ENCODE measurements around the gene APOL5.
"Not testable (repeated sequence)": the region's sequence is repeated elsewhere in the genome, so short reads cannot be mapped to it uniquely, and the experiment has no call there.

APOL5 gene

GRCh38 chr22:35717572-35717971, at the start of gene APOL5:
APOL5 (plus strand) TSS chr22:35717872; CDS start chr22:35717872, 0 bp downstream.
- no peak for DNase-seq

GRCh38 chr22:35674335-35674734, 43.3 kb upstream of the APOL5 start:
- no peak for DNase-seq

GRCh38 chr22:35676065-35676464, 41.6 kb upstream of the APOL5 start:
- not testable (repeated sequence) for DNase-seq

GRCh38 chr22:35677460-35678187, 40.0 kb upstream of the APOL5 start:
- DNase-seq = no peak

- DNase-seq = no peak
These were observed 38.8 kb upstream of the APOL5 start for GRCh38 chr22:35678836-35679235.

- DNase-seq = not testable (repeated sequence)
These were observed 38.2 kb upstream of the APOL5 start for GRCh38 chr22:35679492-35679891.

- no peak for DNase-seq
These were observed 36.1 kb upstream of the APOL5 start for GRCh38 chr22:35681454-35682052.

GRCh38 chr22:35683560-35683959, 34.1 kb upstream of the APOL5 start:
- no peak for DNase-seq

- DNase-seq = no peak
These were observed 33.4 kb upstream of the APOL5 start for GRCh38 chr22:35684270-35684700.

GRCh38 chr22:35684732-35685131, 32.9 kb upstream of the APOL5 start:
- no peak for DNase-seq

DNA sequence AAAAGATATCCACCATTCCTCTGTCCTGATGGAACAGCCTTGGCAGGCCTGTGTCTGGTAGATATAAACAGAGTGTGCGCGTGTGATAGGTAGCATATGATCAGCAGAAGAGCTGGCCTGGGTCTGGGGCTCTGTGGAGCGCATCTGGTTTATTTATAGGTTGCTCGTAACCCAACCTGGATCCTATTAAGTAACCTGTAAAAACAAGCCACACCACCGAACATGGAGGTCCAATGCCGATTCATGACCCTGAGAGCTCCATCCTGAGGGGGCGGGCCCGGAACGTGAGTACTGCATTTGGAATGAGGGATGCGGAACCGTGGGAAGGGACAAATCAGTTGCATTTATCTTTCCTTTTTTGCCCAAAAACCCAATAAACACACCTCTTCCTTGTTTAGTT, 31.9 kb upstream of the APOL5 start:
- DNase-seq = no peak

DNA sequence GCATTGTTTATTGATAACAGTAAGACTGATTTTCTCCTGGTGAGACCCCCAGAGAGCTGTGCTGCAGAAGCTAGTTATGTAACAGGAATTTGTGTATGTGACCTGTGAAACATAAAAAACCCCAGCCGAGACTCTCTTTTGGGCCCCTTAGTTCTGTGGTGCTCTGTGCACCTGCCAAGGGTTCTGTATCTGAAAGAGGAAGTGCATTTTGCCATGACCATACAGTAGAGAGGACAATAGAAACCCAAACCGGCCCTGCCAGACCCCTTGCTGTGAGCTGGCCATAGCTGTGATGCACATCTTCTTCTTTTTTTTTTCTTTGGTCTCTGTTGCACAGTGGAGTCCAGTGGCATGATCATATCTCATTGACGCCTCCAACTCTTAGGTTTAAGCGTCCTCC, 31.4 kb upstream of the APOL5 start:
- DNase-seq = no peak

DNA sequence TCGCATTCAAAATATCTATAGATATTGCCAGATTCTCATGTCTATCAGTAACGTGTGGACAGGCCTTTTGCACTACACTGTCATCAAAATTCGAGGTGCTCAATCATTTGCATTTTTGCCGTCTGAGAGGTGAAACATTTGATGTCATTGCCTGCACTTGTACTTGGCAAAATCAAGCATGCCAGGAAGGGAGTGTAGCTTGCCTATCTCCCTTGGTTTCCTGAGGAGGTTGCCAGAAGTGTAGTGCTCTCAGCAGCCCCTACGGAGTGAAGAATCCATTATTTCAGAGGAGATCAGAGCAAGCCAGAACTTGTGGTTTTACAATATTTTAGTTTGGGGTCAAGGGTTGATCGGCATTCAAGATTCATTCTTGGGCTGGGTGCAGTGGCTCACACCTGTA, 30.2 kb upstream of the APOL5 start:
- DNase-seq = no peak

DNA sequence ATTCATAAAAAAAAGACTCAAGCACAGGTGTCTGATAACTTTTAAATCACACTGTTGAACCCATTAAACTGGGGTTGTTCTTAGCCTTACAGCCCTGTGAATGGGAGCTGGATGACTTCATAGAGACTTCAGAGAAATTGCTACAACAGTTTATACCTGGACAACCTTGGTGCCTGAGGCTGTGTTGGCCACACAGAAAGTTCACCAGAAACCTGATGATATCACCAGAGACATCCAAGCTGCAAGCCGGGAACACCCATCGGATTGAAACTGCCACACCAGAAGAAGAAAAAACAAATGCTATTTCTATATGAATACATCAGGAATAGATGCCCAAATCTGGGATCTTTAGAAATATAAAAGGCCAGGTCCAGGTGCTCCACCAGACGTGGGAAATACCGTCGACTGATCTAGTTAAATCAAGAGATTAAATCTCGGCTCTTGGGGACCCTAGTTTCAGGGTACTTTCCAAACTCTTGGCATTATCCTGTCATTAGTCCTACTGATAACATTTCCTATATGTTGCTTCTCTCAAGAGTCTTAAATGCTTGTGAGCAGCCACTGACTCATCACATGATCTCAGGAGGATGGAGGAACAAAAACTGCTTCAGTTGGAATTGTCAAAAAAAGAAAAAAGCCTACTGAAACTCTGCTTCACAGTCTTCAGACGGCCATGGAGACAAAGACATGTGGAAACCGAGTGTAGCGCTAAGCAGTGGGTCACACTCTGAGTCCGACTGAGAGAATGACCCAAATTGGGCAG, 28.6 kb upstream of the APOL5 start:
- no peak for DNase-seq

- DNase-seq = no peak
These were observed 27.7 kb upstream of the APOL5 start for GRCh38 chr22:35690001-35690400.

DNA sequence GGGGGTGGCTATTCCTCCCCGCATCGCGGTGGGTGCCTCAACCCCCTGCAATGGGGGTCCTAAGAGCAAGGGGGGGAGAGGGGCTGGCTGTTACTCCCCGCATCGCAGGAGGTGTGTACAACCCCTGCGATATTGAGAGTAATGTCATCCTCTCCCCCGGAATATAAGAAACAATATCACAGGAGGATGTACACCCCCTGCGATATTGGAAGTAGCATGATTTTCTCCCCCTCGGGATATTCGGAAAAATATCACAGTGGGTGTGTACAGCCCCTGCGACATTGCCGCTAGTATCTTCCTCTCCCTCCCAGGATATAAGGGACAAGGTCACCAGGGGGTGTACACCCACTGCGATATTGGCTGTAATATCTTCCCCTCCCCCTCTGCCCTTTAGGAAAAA, 22.5 kb upstream of the APOL5 start:
- DNase-seq = no peak

DNA sequence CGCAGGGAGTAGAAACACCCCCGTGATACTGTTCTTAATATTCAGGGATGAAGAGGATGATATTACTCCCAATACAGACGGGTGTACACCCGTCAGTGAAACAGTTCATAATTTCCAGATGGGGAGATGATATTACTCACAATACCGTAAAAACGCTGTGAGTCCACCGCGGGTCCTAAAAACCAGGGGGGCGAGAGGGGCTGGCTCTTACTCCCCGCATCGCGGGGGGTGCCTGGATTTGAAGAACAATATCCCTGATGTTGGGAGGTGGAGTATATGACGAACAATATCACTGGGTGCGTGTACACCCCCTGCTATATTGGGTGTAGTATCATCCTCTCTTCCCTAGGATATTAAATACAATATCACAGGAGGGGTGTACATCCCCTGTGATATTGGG, 20.5 kb upstream of the APOL5 start:
- no peak for DNase-seq

- DNase-seq = not testable (repeated sequence)
These were observed 17.8 kb upstream of the APOL5 start for GRCh38 chr22:35699852-35700251.

- DNase-seq = no peak
These were observed 13.6 kb upstream of the APOL5 start for GRCh38 chr22:35703861-35704584.

DNA sequence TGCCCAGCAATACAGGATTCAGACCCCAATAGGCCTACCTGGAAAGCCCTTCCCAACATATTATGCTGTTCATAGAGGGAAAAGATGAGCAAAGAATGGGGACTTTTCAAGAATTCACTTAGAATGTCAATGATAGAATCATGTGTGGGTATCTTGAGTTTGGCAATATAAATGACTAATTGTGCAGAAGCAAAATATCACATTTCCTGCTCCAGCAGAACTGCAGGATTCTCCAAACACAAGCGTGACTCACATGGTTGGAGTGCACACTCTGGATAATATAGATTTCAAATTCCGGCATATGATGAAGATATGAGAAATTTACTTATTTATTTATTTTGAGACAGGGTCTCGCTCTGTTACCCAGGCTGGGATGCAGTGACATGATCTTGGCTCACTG, 12.5 kb upstream of the APOL5 start:
- DNase-seq = no peak

DNA sequence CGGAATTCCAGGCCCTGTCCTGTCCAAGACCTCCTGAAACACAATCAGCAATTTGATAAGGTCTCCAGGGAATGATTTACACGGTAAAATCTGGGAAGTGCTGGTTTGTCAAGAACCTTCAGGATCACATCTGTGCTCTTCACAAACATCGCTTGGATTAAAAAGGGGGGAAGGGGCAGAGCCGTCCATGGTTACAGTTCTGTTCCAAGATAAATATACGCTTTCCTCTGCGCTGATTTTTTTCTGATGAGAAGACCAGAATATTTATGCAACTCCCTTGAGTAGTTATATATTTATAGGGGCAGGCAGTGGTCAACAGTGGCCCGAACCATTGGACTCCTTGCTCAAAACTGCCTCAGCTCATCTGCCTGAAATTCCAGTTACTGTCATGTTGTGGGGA, 9.2 kb upstream of the APOL5 start:
- no peak for DNase-seq

DNA sequence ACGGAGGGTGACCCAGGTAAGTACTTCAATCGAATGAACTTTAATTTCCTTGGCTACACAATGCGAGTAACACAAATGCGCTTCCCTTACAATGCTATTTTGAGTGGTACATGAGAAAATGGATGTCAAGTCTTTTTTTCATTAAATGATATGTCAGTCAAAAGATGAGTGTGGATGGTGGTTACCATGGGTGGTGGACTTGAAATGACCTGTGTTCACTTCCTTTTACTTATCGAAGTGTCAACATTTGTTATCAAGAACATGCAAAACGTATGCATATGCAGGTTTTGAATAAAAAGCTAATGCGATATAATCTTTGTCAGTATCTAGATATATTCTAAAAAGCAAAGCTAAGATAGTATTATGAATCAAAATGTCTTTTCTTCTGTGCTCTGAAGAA, 8.8 kb upstream of the APOL5 start:
- no peak for DNase-seq

DNA sequence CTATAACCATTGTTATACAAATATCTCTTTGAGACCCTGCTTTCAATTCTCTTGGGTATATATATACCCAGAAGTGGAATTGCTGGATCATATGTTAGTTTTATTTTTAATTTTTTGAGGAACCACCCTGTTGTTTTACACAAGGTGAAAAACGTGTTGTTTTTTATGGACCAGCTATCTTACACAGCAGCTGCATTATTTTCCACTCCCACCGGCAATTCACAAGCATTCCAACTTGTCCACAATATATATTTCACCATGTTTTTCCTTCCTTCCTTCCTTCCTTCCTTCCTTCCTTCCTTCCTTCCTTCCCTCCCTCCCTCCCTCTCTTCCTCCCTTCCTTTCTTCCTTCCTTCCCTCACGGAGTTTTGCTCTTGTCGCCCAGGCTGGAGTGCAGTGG, 6.3 kb upstream of the APOL5 start:
- DNase-seq = no peak
